GM12878 (cell line): ENCODE data around the gene SPX. TPM values are rescaled to one million over a fixed set of nuclear protein-coding genes. Genes with fewer than 3 reads are reported as not detected.

Experiments
- ATAC-seq: fragments of 200-7000 bp; cut with Tn5 transposase; 3 replicates; pipeline ENCODE4 v1.9.1; 2020; ENCODE audit warnings: mild to moderate bottlenecking, moderate library complexity
- BruUV-seq: library from RNA; stranded (reverse); fragments of 400-500 nt; replicated peaks from 2 replicates; lab custom pipeline; 2021; lab: Mats Ljungman, UMichigan
- CTCF ChIA-PET: fragments of 300-600 bp; sonication (Branson Sonifier 250); formaldehyde crosslinking; extraction: SDS; loops from one replicate; lab custom pipeline; 2021; ENCODE audit warnings: inconsistent platforms; lab: Yijun Ruan, JAX
- POLR2A ChIA-PET: fragments of 350-600 bp; formaldehyde crosslinking; extraction: SDS; loops from one replicate; lab custom pipeline; 2021; ENCODE audit warnings: inconsistent platforms; lab: Charles Lee
- RAD21 ChIA-PET: fragments of 300-600 bp; sonication (Branson Sonifier 250); formaldehyde crosslinking; loops from one replicate; lab custom pipeline; 2023; ENCODE audit warnings: antibody characterized with exemption; ENCODE audit not compliant: unreplicated experiment; lab: Charles Lee
- SMC1A ChIA-PET: fragments of 300-600 bp; sonication (Branson Sonifier 250); formaldehyde crosslinking; loops from one replicate; lab custom pipeline; 2023; ENCODE audit not compliant: unreplicated experiment, uncharacterized antibody; lab: Charles Lee
- DNase-seq: peaks from one replicate; pipeline ENCODE4 v3.0.0-alpha.2; 2011; ENCODE audit warnings: low read depth, low spot score
- FAIRE-seq: peaks from 3 replicates; lab custom pipeline; 2011; peaks lifted over from hg19 to GRCh38; lab: Jason Lieb, UNC
- H2AFZ ChIP-seq: 2 replicates; pipeline ENCODE4 v1.6.0; 2011; ENCODE audit warnings: low read depth, low read length, control low read depth; ENCODE audit not compliant: control insufficient read depth
- H3K27ac ChIP-seq: 2 replicates; pipeline ENCODE4 v1.5.1; 2011; ENCODE audit warnings: control low read depth; ENCODE audit not compliant: control insufficient read depth, insufficient read depth
- H3K27me3 ChIP-seq, 2 experiments: replicated peaks in 1 of 2; 2 replicates each; pipeline versions ENCODE4 v1.6.0 to v1.6.1; 2011; ENCODE audit warnings: low read length in 1 of 2; ENCODE audit not compliant: control insufficient read depth in 2 of 2, insufficient read depth in 2 of 2
- H3K36me3 ChIP-seq, 2 experiments: 2 replicates each; pipeline ENCODE4 v1.5.1; 2011; ENCODE audit warnings: low read length in 1 of 2; ENCODE audit not compliant: control insufficient read depth in 2 of 2, insufficient read depth in 2 of 2
- H3K4me1 ChIP-seq: 2 replicates; pipeline ENCODE4 v1.6.1; 2011; ENCODE audit warnings: mild to moderate bottlenecking, low read length, moderate library complexity, mixed read lengths; ENCODE audit not compliant: control insufficient read depth, insufficient read depth
- H3K4me2 ChIP-seq: 2 replicates; pipeline ENCODE4 v1.6.0; 2011; ENCODE audit warnings: control low read depth; ENCODE audit not compliant: control insufficient read depth, insufficient read depth
- H3K4me3 ChIP-seq: fragments of 200-600 bp; sonication (generic); 2 replicates; pipeline ENCODE4 v1.5.1; 2016
- H3K79me2 ChIP-seq: 2 replicates; pipeline ENCODE4 v1.6.0; 2011; ENCODE audit warnings: low read length; ENCODE audit not compliant: control insufficient read depth, insufficient read depth
- H3K9ac ChIP-seq: 2 replicates; pipeline ENCODE4 v1.8.0; 2011; ENCODE audit warnings: low read length, control low read depth, mixed read lengths; ENCODE audit not compliant: control insufficient read depth, insufficient read depth
- H3K9me3 ChIP-seq: replicated peaks from 3 replicates; pipeline ENCODE4 v1.5.1; 2011; ENCODE audit warnings: mild to moderate bottlenecking, low read length; ENCODE audit not compliant: control insufficient read depth, insufficient read depth
- H4K20me1 ChIP-seq: 2 replicates; pipeline ENCODE4 v1.6.0; 2011; ENCODE audit not compliant: control insufficient read depth, insufficient read depth
- WGBS: methylation state at CpG from one replicate; pipeline ENCODE4 v1.1.6; 2016; ENCODE audit warnings: low lambda C conversion rate; ENCODE audit not compliant: insufficient replicate concordance, insufficient coverage; ENCODE audit errors: missing lambda C conversion rate; 5-methylcytosine and 5-hydroxymethylcytosine counted together
- in situ Hi-C: fragments of 300-500 bp; cut with MboI; formaldehyde crosslinking; loops from 9 replicates; pipeline ENCODE4 v1.14.3; 2018; ENCODE audit warnings: mixed read lengths
- intact Hi-C: fragments of 100-400 bp; cut with micrococcal nuclease; formaldehyde crosslinking; loops from one replicate; pipeline ENCODE4 v1.14.2; 2022; ENCODE audit not compliant: unreplicated experiment
- polyA plus RNA-seq, 11 experiments: library from polyadenylated mRNA; depleted of rRNA in 4 of 11; unstranded in 6 of 11; stranded (reverse) in 5 of 11; fragments of >200 nt; fragmentation: Nextera tagmentation in 4 of 11; fragmentation: Illumina TruSeq in 1 of 11; extraction: Ambion mirVana in 4 of 11; extraction: Trizol in 1 of 11; gene quantifications; 1 replicate in 1 of 11; 2 replicates in 10 of 11; pipeline versions ENCODE4 v1.2.1 to v1.2.3, GENCODE V29; 2011 to 2016; ENCODE audit warnings: inconsistent platforms in 2 of 11, missing spikeins in 2 of 11, low read depth in 1 of 11
- total RNA-seq, 4 experiments: library from RNA; depleted of rRNA in 3 of 4; stranded (reverse); fragments of >200 nt in 3 of 4; fragmentation: Illumina TruSeq in 1 of 4; extraction: Trizol in 1 of 4; gene quantifications; 2 replicates each; pipeline versions ENCODE4 v1.2.1 to v1.2.3, GENCODE V29; 2013 to 2021
- TF ChIP-seq, protein P1 (sequence below): IDR thresholded peaks from 2 replicates; pipeline ENCODE4 v1.6.1; 2012; ENCODE audit warnings: low read depth, low read length, improper control_type of control experiment
- TF ChIP-seq, protein P2 (sequence below): IDR thresholded peaks from 2 replicates; pipeline ENCODE4 v1.6.1; 2011; ENCODE audit warnings: borderline replicate concordance, low read depth, mild to moderate bottlenecking, moderate library complexity, mixed read lengths, low read length; ENCODE audit not compliant: insufficient read depth; ENCODE audit errors: extremely low read length

The SPX gene
- total and polyA plus RNA-seq, 10 of the 15 experiments (the other 5 are each of a cell fraction or from before 2014, with no cell fraction given), result 0.05 TPM; not detected in 8

DNA sequence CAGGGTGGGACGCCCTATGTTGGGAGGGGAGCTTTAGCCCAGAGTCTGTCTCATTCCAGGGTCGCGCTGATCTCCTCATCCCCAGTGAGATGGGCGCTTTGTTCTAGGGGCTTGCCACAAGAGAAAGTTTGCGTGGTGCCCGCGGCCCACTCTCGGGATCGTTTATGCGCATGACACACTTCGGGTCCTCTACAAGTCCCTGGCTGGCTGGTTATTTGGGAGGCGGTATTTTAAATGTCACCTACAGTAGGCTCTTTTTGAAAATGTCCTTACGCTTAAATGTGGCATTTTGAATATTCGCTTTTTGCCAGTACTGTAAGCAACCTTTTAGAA lies 24.0 kb upstream of the SPX start:
- peak overlapping the region; percentile 64 for H3K27ac ChIP-seq
- peaks cover 0 to 11% of the 10 kb centered on the region in 2 experiments; a peak in 2 of 4 replicates for H3K36me3 ChIP-seq
- H2AFZ ChIP-seq, result peak overlapping the region; percentile 88
- DNase-seq, result peak; percentile 1
- ATAC-seq, result peak; percentile 30
- intact Hi-C loops (loop anchor here (5.0 kb wide), 2 partner anchors 65 to 155 kb away; partner anchors contain the start of genes LDHB and PYROXD1), in situ Hi-C loops (loop anchor here (5.0 kb wide), 1 partner anchor 155 kb away; the partner anchor contains the start of gene LDHB)
- peaks cover 9% of the 10 kb centered on the region for H3K4me1 ChIP-seq
- BruUV-seq, result no TSS peak
- SMC1A ChIA-PET, result interaction anchor here (1.0 to 1.2 kb wide), 2 partner anchors 8 to 155 kb away, joined by 4 read pairs; partner anchors contain the start of gene LDHB
- no peaks in the 10 kb centered on the region for H4K20me1 ChIP-seq
- CTCF ChIA-PET, result interaction anchor here (1.6 kb wide), 2 partner anchors 9 to 10 kb away, joined by 3 to 4 read pairs; no protein-coding TSS in a partner anchor
- H3K9ac ChIP-seq, result peak overlapping the region; percentile 99
- RAD21 ChIA-PET, result no interaction called here
- 1% methylated on average over 14 of the region's 14 CpGs for WGBS
- H3K27me3 ChIP-seq, result no peaks in the 10 kb centered on the region
- FAIRE-seq, result no peak
- no peaks in the 10 kb centered on the region for H3K9me3 ChIP-seq
- H3K4me2 ChIP-seq, result peak overlapping the region; percentile 95
- TF ChIP-seq, protein P1, sequence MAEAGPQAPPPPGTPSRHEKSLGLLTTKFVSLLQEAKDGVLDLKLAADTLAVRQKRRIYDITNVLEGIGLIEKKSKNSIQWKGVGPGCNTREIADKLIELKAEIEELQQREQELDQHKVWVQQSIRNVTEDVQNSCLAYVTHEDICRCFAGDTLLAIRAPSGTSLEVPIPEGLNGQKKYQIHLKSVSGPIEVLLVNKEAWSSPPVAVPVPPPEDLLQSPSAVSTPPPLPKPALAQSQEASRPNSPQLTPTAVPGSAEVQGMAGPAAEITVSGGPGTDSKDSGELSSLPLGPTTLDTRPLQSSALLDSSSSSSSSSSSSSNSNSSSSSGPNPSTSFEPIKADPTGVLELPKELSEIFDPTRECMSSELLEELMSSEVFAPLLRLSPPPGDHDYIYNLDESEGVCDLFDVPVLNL, result peak; percentile 62
- TF ChIP-seq, protein P2, sequence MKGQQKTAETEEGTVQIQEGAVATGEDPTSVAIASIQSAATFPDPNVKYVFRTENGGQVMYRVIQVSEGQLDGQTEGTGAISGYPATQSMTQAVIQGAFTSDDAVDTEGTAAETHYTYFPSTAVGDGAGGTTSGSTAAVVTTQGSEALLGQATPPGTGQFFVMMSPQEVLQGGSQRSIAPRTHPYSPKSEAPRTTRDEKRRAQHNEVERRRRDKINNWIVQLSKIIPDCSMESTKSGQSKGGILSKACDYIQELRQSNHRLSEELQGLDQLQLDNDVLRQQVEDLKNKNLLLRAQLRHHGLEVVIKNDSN, result no peak
- POLR2A ChIA-PET, result interaction anchor here (1.1 to 1.9 kb wide), 4 partner anchors 9 to 150 kb away, joined by 3 to 12 read pairs (median 4); no protein-coding TSS in a partner anchor
- peak overlapping the region; percentile 94 for H3K4me3 ChIP-seq
- H3K79me2 ChIP-seq, result peaks cover 73% of the 10 kb centered on the region
